IMR-90 (cell line): Measurements from ENCODE around the gene CERS6. TPM values are rescaled to one million over a fixed set of nuclear protein-coding genes. Genes with fewer than 3 reads are reported as not detected.

ENCODE experiments used
- ATAC-seq: fragments of 200-7000 bp; cut with Tn5 transposase; 2 replicates; pipeline ENCODE4 v1.9.1; 2020; ENCODE audit warnings: low read depth, mild to moderate bottlenecking, moderate library complexity
- BruUV-seq: library from RNA; stranded (reverse); fragments of 400-500 nt; replicated peaks from 2 replicates; lab custom pipeline; 2021; lab: Mats Ljungman, UMichigan
- CTCF ChIA-PET: fragments of 300-600 bp; formaldehyde crosslinking; extraction: SDS; loops from one replicate; lab custom pipeline; 2021; ENCODE audit warnings: antibody characterized with exemption; lab: Yijun Ruan, JAX
- POLR2A ChIA-PET: fragments of 300-600 bp; sonication (Branson Sonifier 250); formaldehyde crosslinking; loops from one replicate; lab custom pipeline; 2022; ENCODE audit warnings: antibody characterized with exemption; ENCODE audit not compliant: unreplicated experiment; lab: Charles Lee
- DNase-seq: peaks from one replicate; pipeline ENCODE4 v3.0.0; 2013
- H2AFZ ChIP-seq: replicated peaks from 2 replicates; pipeline ENCODE3; 2013; ENCODE audit warnings: low read length, mild to moderate bottlenecking; ENCODE audit not compliant: poor library complexity
- H2AK5ac ChIP-seq: 2 replicates; pipeline ENCODE4 v1.6.1; 2013; ENCODE audit warnings: low read depth, low read length, inconsistent platforms
- H2AK9ac ChIP-seq: replicated peaks from 2 replicates; pipeline ENCODE3; 2013; ENCODE audit warnings: mild to moderate bottlenecking, low read depth, low read length, moderate library complexity; ENCODE audit not compliant: poor library complexity
- H2BK120ac ChIP-seq: 2 replicates; pipeline ENCODE4 v1.6.1; 2013; ENCODE audit warnings: low read depth, low read length, inconsistent platforms
- H2BK15ac ChIP-seq: 3 replicates; pipeline ENCODE4 v1.6.1; 2013; ENCODE audit warnings: low read depth, low read length, inconsistent platforms
- H2BK20ac ChIP-seq: 2 replicates; pipeline ENCODE4 v1.6.1; 2013; ENCODE audit warnings: low read depth, mild to moderate bottlenecking, inconsistent platforms, low read length, moderate library complexity
- H2BK5ac ChIP-seq: 2 replicates; pipeline ENCODE4 v1.6.1; 2013; ENCODE audit warnings: mild to moderate bottlenecking, low read depth, low read length, inconsistent platforms; ENCODE audit not compliant: poor library complexity, severe bottlenecking
- H3K14ac ChIP-seq: replicated peaks from 2 replicates; pipeline ENCODE4 v1.6.1; 2013; ENCODE audit warnings: low read depth, low read length, inconsistent platforms
- H3K18ac ChIP-seq: 2 replicates; pipeline ENCODE4 v1.6.1; 2013; ENCODE audit warnings: low read depth, low read length, control low read depth
- H3K23ac ChIP-seq: 2 replicates; pipeline ENCODE4 v1.6.1; 2013; ENCODE audit warnings: low read depth, low read length, inconsistent platforms
- H3K27ac ChIP-seq: 2 replicates; pipeline ENCODE4 v1.5.1; 2013; ENCODE audit warnings: mild to moderate bottlenecking, control low read depth, low read length; ENCODE audit not compliant: insufficient read depth
- H3K27me3 ChIP-seq: 2 replicates; pipeline ENCODE4 v1.6.1; 2013; ENCODE audit warnings: low read length; ENCODE audit not compliant: control insufficient read depth, insufficient read depth
- H3K36me3 ChIP-seq: 2 replicates; pipeline ENCODE4 v1.6.1; 2013; ENCODE audit warnings: low read length, mixed read lengths; ENCODE audit not compliant: control insufficient read depth, insufficient read depth
- H3K4ac ChIP-seq: 2 replicates; pipeline ENCODE4 v1.6.1; 2013; ENCODE audit warnings: low read depth, low read length, inconsistent platforms
- H3K4me1 ChIP-seq: 2 replicates; pipeline ENCODE4 v1.6.1; 2013; ENCODE audit warnings: low read length, mixed read lengths; ENCODE audit not compliant: control insufficient read depth, insufficient read depth
- H3K4me2 ChIP-seq: 2 replicates; pipeline ENCODE4 v1.6.1; 2013; ENCODE audit warnings: low read depth, mild to moderate bottlenecking, control low read depth, low read length, moderate library complexity
- H3K4me3 ChIP-seq: 2 replicates; pipeline ENCODE4 v1.5.1; 2013; ENCODE audit warnings: low read depth, mild to moderate bottlenecking, control low read depth, low read length, moderate library complexity; ENCODE audit not compliant: insufficient read depth
- H3K56ac ChIP-seq: 2 replicates; pipeline ENCODE4 v1.6.1; 2013; ENCODE audit warnings: low read length, inconsistent platforms; ENCODE audit not compliant: insufficient read depth; ENCODE audit errors: extremely low read depth
- H3K79me1 ChIP-seq, 2 experiments: 2 replicates each; pipeline ENCODE4 v1.6.1; 2013; ENCODE audit warnings: low read length in 2 of 2, inconsistent platforms in 1 of 2, low read depth in 1 of 2
- H3K9ac ChIP-seq: 2 replicates; pipeline ENCODE4 v1.6.1; 2013; ENCODE audit warnings: low read depth, low read length, control low read depth
- H3K9me1 ChIP-seq: 2 replicates; pipeline ENCODE4 v1.6.1; 2013; ENCODE audit warnings: low read length, inconsistent platforms; ENCODE audit not compliant: insufficient read depth
- H3K9me3 ChIP-seq: 2 replicates; pipeline ENCODE4 v1.6.1; 2013; ENCODE audit warnings: low read length; ENCODE audit not compliant: control insufficient read depth, insufficient read depth
- H4K20me1 ChIP-seq: 2 replicates; pipeline ENCODE4 v1.6.1; 2013; ENCODE audit warnings: low read length, inconsistent platforms; ENCODE audit not compliant: insufficient read depth
- H4K5ac ChIP-seq: 2 replicates; pipeline ENCODE4 v1.6.1; 2013; ENCODE audit warnings: mild to moderate bottlenecking, low read depth, low read length, control low read depth
- H4K8ac ChIP-seq, 2 experiments: 2 replicates each; pipeline ENCODE4 v1.6.1; 2013; ENCODE audit warnings: low read depth in 2 of 2, low read length in 2 of 2, control low read depth in 1 of 2, inconsistent platforms in 1 of 2
- H4K91ac ChIP-seq: 2 replicates; pipeline ENCODE4 v1.6.1; 2013; ENCODE audit warnings: low read depth, low read length, inconsistent platforms; ENCODE audit not compliant: insufficient read depth
- CEBPB ChIP-seq: IDR thresholded peaks from 2 replicates; pipeline ENCODE4 v1.6.1; 2012; ENCODE audit warnings: low read depth, low read length, improper control_type of control experiment
- FOS ChIP-seq: fragments of 150-350 bp; IDR thresholded peaks from 2 replicates; pipeline ENCODE4 v1.6.1; 2016; ENCODE audit warnings: low read depth, low read length
- NFE2L2 ChIP-seq: fragments of 150-350 bp; IDR thresholded peaks from 2 replicates; pipeline ENCODE4 v1.6.1; 2016; ENCODE audit warnings: low read depth, mild to moderate bottlenecking, low read length
- RAD21 ChIP-seq: IDR thresholded peaks from 2 replicates; pipeline ENCODE4 v1.6.1; 2012; ENCODE audit warnings: low read length, improper control_type of control experiment
- WGBS, 2 experiments: methylation state at CpG; one replicate each; pipeline versions ENCODE4 v1.1.5 to v1.1.7; 2013; ENCODE audit warnings: missing lambda C conversion rate in 2 of 2; ENCODE audit not compliant: insufficient read length in 1 of 2; ENCODE audit errors: extremely low coverage in 2 of 2; 5-methylcytosine and 5-hydroxymethylcytosine counted together
- dilution Hi-C: fragments of 300-500 bp; cut with HindIII; formaldehyde crosslinking; loops from one replicate; pipeline ENCODE4 v1.14.3; 2018; ENCODE audit warnings: low sequenced_read_pairs; ENCODE audit not compliant: unreplicated experiment
- in situ Hi-C: fragments of 300-500 bp; cut with MboI; formaldehyde crosslinking; loops from 3 replicates; pipeline ENCODE4 v1.14.3; 2019; ENCODE audit warnings: low sequenced_read_pairs, inconsistent platforms, mixed read lengths
- intact Hi-C: fragments of 100-400 bp; cut with micrococcal nuclease; formaldehyde crosslinking; loops from 2 replicates; pipeline ENCODE4 v1.10.0; 2022
- polyA plus RNA-seq, 3 experiments: library from polyadenylated mRNA; depleted of rRNA; stranded (reverse); fragments of >200 nt; gene quantifications; 2 replicates each; pipeline ENCODE4 v1.2.3, GENCODE V29; 2012; ENCODE audit warnings: low replicate concordance in 1 of 3
- total RNA-seq: library from RNA; depleted of rRNA; stranded (reverse); fragments of >200 nt; gene quantifications from 2 replicates; pipeline ENCODE4 v1.2.3, GENCODE V29; 2012

Gene CERS6
- total and polyA plus RNA-seq, 2 of the 4 experiments (the other 2 are of a cell fraction), result 2.1 to 5.7 TPM

DNA sequence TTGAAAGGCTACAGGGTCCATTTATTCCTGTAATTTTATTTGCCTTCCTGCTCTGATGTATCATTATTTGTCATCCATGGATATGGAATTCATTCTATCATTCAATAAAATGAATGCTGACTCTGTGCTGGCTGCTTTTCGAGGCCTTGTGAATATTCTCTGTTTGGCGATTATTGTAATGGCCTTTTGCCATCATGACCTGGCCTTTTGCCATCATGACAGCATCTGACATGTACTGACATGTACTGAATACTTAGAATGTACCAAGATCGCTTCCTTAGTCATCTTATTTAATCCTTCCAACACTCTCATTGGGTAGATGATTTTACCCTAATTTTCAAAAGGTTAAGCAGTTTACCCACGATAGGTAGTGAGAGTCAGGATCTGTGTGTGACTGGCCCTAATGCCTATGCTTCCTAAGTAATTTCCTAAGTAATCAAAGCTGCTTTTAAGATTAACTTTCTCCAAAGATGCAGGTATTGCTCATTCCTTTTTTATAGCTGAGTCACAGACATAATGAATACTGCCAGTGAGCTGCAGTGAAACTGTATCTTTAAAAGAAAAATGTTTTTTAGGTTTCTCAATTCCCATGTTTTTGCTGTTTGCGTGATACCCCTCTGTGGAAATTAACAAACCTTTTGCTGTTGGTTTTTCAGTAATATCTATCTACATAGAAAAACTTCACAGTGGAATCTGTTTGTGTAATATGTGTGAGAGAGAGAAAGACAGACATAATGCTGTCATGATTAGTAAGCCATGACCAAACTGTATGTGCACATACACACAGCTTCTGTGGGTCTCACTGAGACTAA lies 127.8 kb downstream of the CERS6 start:
- Histone ChIP-seq H3K27ac (peak overlapping the region; percentile 50; the same call in 1 of the 2 replicates), H3K79me1 (0 out of 4 replicates have a peak, but pooled peaks cover 0 to 7% of the 10 kb centered on the region in 2 experiments), H3K27me3 (no peaks in the 10 kb centered on the region), H3K4ac (peak overlapping the region; percentile 58; the same call in 1 of the 2 replicates), H3K9ac (no peak overlapping the region), H3K56ac (no peak overlapping the region), H2AK9ac (no peak overlapping the region), H2AFZ (no peak overlapping the region), H3K4me2 (peak overlapping the region; percentile 66; the same call in 1 of the 2 replicates), H3K9me1 (peaks cover 3% of the 10 kb centered on the region; the same call in 1 of the 2 replicates), H2BK20ac (peak overlapping the region; percentile 16), H3K4me1 (peaks cover 4% of the 10 kb centered on the region; the same call in 1 of the 2 replicates), H3K23ac (peak overlapping the region; percentile 56; the same call in 1 of the 2 replicates), H3K14ac (no peak overlapping the region; the same call in 1 of the 2 replicates), H4K8ac (0 out of 4 replicates have a peak overlapping the region, but pooled peaks of 1 of the 2 experiments have one; percentile 6), H3K9me3 (no peaks in the 10 kb centered on the region), H2BK5ac (peak overlapping the region; percentile 15), H2BK15ac (no peak overlapping the region), H4K91ac (no peak overlapping the region), H4K20me1 (no peaks in the 10 kb centered on the region), H3K4me3 (no peak overlapping the region), H3K36me3 (no peaks in the 10 kb centered on the region), H2BK120ac (peak overlapping the region; percentile 46; the same call in 1 of the 2 replicates), H2AK5ac (no peak overlapping the region), H4K5ac (no peak overlapping the region; the same call in 1 of the 2 replicates), H3K18ac (peak overlapping the region; percentile 81)
- ChIA-PET POLR2A (no interaction called here), CTCF (no interaction called here)
- in situ Hi-C loops (no loop called here), dilution Hi-C loops (no loop called here), intact Hi-C loops (loop anchor here (5.0 kb wide), 1 partner anchor 127 kb away; the partner anchor contains the start of gene CERS6)
- DNase-seq (peak; percentile 67), ATAC-seq (peak; percentile 73)
- TF ChIP-seq RAD21, result no peak
- TF ChIP-seq CEBPB, result peak; percentile 38; the same call in 1 of the 2 replicates
- TF ChIP-seq FOS, result no peak
- peak; percentile 68 for TF ChIP-seq NFE2L2
- no CpG with 5 or more reads among the region's 5 CpGs for WGBS, 2 experiments
- BruUV-seq, result no TSS peak
